Gastrocnemius medialis (tissue), 4 donors: ENCODE data around the gene POPDC2. TPM values are rescaled to one million over a fixed set of nuclear protein-coding genes. Genes with fewer than 3 reads are reported as not detected.

Experiments used
- ATAC-seq, 2 donors: fragments of 150-250 bp; one replicate each; pipeline ENCODE4 v1.9.1; 2016
- DNase-seq, 2 donors: peaks; one replicate each; pipeline ENCODE4 v3.0.0-alpha.2; 2019
- H3K27ac ChIP-seq, 4 donors: fragments of 200-600 bp; sonication (generic); 1 replicate in 1 of 4; 2 replicates in 3 of 4; pipeline ENCODE4 v1.5.1; 2016 to 2018; ENCODE audit warnings: mild to moderate bottlenecking in 2 of 4, moderate library complexity in 1 of 4
- H3K27me3 ChIP-seq, 3 donors: fragments of 200-600 bp; sonication (generic) in 2 of 3; 1 replicate in 1 of 3; 2 replicates in 2 of 3; pipeline versions ENCODE4 v1.5.1 to v1.6.0; 2016 to 2019; ENCODE audit warnings: mild to moderate bottlenecking in 1 of 3, moderate library complexity in 1 of 3
- H3K36me3 ChIP-seq, 2 donors: fragments of 200-600 bp; sonication (generic) in 1 of 2; one replicate each; pipeline ENCODE4 v1.5.1; 2017 to 2018
- H3K4me1 ChIP-seq, 2 donors: fragments of 200-600 bp; sonication (generic) in 1 of 2; one replicate each; pipeline ENCODE4 v1.5.1; 2016 to 2017; ENCODE audit warnings: mild to moderate bottlenecking in 2 of 2
- H3K4me3 ChIP-seq, 4 donors: fragments of 200-600 bp; sonication (generic) in 3 of 4; 1 replicate in 1 of 4; 2 replicates in 3 of 4; pipeline ENCODE4 v1.5.1; 2016 to 2019; ENCODE audit warnings: mild to moderate bottlenecking in 2 of 4
- H3K9me3 ChIP-seq, 3 donors: fragments of 200-600 bp; sonication (generic) in 2 of 3; 1 replicate in 1 of 3; 2 replicates in 2 of 3; pipeline ENCODE4 v1.5.1; 2016 to 2019
- CTCF ChIP-seq, 5 experiments: fragments of 450-650 bp in 3 of 5; fragments of 200-600 bp in 2 of 5; sonication (generic) in 2 of 5; IDR thresholded peaks in 4 of 5; conservative IDR thresholded peaks in 1 of 5; 1 replicate in 4 of 5; 2 replicates in 1 of 5; pipeline ENCODE4 v1.5.1; 2016 to 2019; ENCODE audit warnings: antibody characterized with exemption in 5 of 5, mild to moderate bottlenecking in 3 of 5, moderate library complexity in 3 of 5
- POLR2A ChIP-seq, 2 donors: fragments of 450-650 bp; IDR thresholded peaks; one replicate each; pipeline ENCODE4 v1.6.1; 2017; ENCODE audit warnings: antibody characterized with exemption in 2 of 2, mild to moderate bottlenecking in 2 of 2, moderate library complexity in 2 of 2
- in situ Hi-C, 4 donors: fragments of 200-750 bp; cut with MboI; loops; one replicate each; pipeline versions ENCODE4 v1.15.0 to v1.8.0; 2017; ENCODE audit warnings: low sequenced_read_pairs in 4 of 4
- intact Hi-C: fragments of 100-400 bp; cut with DNase I; formaldehyde crosslinking; loops from one replicate; pipeline ENCODE4 v1.15.1; 2023; ENCODE audit warnings: low total_unique reads
- total RNA-seq, 4 donors: library from RNA; depleted of rRNA; stranded (reverse); fragments of >200 nt; gene quantifications; one replicate each; pipeline versions ENCODE4 v1.1.0 to v1.2.3, GENCODE V29; 2016

The POPDC2 gene
- total RNA-seq, 4 donors from 2014 or later: 7.8 to 38.9 (median 30.3) TPM

GRCh38 chr3:119636249-119636648 lies 24.1 kb downstream of the POPDC2 start:
- no peak for DNase-seq
- Histone ChIP-seq H3K9me3 (no peaks in the 10 kb centered on the region), H3K4me1 (peaks cover 59 to 64% of the 10 kb centered on the region in 2 donors), H3K4me3 (no peak overlapping the region), H3K27ac (peak overlapping the region; percentile 94 to 96 (median 95)), H3K36me3 (peaks cover 0 to 3% of the 10 kb centered on the region in 2 donors), H3K27me3 (no peaks in the 10 kb centered on the region)
- intact Hi-C loops: no loop called here
- ATAC-seq: no peak
- TF ChIP-seq CTCF (IDR thresholded peaks at IDR 0.05 in 4 of 5, conservative IDR thresholded peaks at IDR 0.05 in 1 of 5) (no peak), POLR2A (IDR thresholded peaks at IDR 0.05) (no peak)
- in situ Hi-C loops: no loop called here

GRCh38 chr3:119635719-119636118 lies 24.7 kb downstream of the POPDC2 start:
- TF ChIP-seq CTCF (IDR thresholded peaks at IDR 0.05 in 4 of 5, conservative IDR thresholded peaks at IDR 0.05 in 1 of 5): peak in 1 of 5 experiments; percentile 31
- TF ChIP-seq POLR2A (IDR thresholded peaks at IDR 0.05): no peak
- in situ Hi-C loops (no loop called here), intact Hi-C loops (no loop called here)
- Histone ChIP-seq H3K36me3 (no peaks in the 10 kb centered on the region), H3K9me3 (no peaks in the 10 kb centered on the region), H3K4me3 (no peak overlapping the region), H3K27ac (peak overlapping the region; percentile 94 to 96 (median 95)), H3K27me3 (no peaks in the 10 kb centered on the region), H3K4me1 (peaks cover 64 to 69% of the 10 kb centered on the region in 2 donors)
- ATAC-seq (no peak), DNase-seq (peak in 1 of 2 donors; percentile 73)

- Histone ChIP-seq H3K27ac (peak overlapping the region; percentile 84 to 95 (median 90)), H3K36me3 (no peaks in the 10 kb centered on the region), H3K4me3 (no peak overlapping the region), H3K4me1 (peaks cover 75 to 76% of the 10 kb centered on the region in 2 donors), H3K27me3 (no peaks in the 10 kb centered on the region), H3K9me3 (no peaks in the 10 kb centered on the region)
- DNase-seq: no peak
- TF ChIP-seq POLR2A (IDR thresholded peaks at IDR 0.05) (no peak), CTCF (IDR thresholded peaks at IDR 0.05 in 4 of 5, conservative IDR thresholded peaks at IDR 0.05 in 1 of 5) (no peak)
- in situ Hi-C loops (no loop called here), intact Hi-C loops (no loop called here)
- no peak for ATAC-seq
Observed at GRCh38 chr3:119632829-119633228, 27.6 kb downstream of the POPDC2 start.

- Histone ChIP-seq H3K9me3 (no peaks in the 10 kb centered on the region), H3K4me1 (peaks cover 75% of the 10 kb centered on the region in 2 donors), H3K4me3 (no peak overlapping the region), H3K27ac (peak overlapping the region; percentile 84 to 95 (median 90)), H3K36me3 (no peaks in the 10 kb centered on the region), H3K27me3 (no peaks in the 10 kb centered on the region)
- DNase-seq (no peak), ATAC-seq (no peak)
- TF ChIP-seq POLR2A (IDR thresholded peaks at IDR 0.05) (no peak), CTCF (IDR thresholded peaks at IDR 0.05 in 4 of 5, conservative IDR thresholded peaks at IDR 0.05 in 1 of 5) (no peak)
- intact Hi-C loops (no loop called here), in situ Hi-C loops (no loop called here)
Observed at GRCh38 chr3:119632216-119632615, 28.2 kb downstream of the POPDC2 start.

GRCh38 chr3:119631516-119631915 lies 28.9 kb downstream of the POPDC2 start:
- no peak for TF ChIP-seq CTCF (IDR thresholded peaks at IDR 0.05 in 4 of 5, conservative IDR thresholded peaks at IDR 0.05 in 1 of 5)
- in situ Hi-C loops: no loop called here
- intact Hi-C loops: loop anchor here (2.0 kb wide), 2 partner anchors 29 to 51 kb away; partner anchors contain the start of gene POPDC2
- DNase-seq (no peak), ATAC-seq (no peak)
- Histone ChIP-seq H3K27ac (peak overlapping the region; percentile 84 to 95 (median 90)), H3K4me3 (no peak overlapping the region), H3K36me3 (no peaks in the 10 kb centered on the region), H3K4me1 (peaks cover 75% of the 10 kb centered on the region in 2 donors), H3K9me3 (no peaks in the 10 kb centered on the region), H3K27me3 (no peaks in the 10 kb centered on the region)
